Endothelial cell of umbilical vein (primary cell): ENCODE data around the gene CLDN15.

Source experiments
- CTCF ChIP-seq, 2 donors: IDR thresholded peaks; 1 replicate in 1 of 2; 2 replicates in 1 of 2; pipeline ENCODE4 v1.5.1; 2011; ENCODE audit warnings: low read length in 2 of 2, mild to moderate bottlenecking in 2 of 2, moderate library complexity in 2 of 2, control low read depth in 1 of 2, inconsistent platforms in 1 of 2, low read depth in 1 of 2; ENCODE audit not compliant: insufficient read depth in 1 of 2; ENCODE audit errors: extremely low read depth in 1 of 2
- EZH2 ChIP-seq: IDR thresholded peaks from 2 replicates; pipeline ENCODE4 v1.6.1; 2012; ENCODE audit warnings: borderline replicate concordance, low read depth, mild to moderate bottlenecking, moderate library complexity, low read length, inconsistent platforms; ENCODE audit not compliant: severe bottlenecking
- JUN ChIP-seq: IDR thresholded peaks from 2 replicates; pipeline ENCODE4 v1.6.1; 2011; ENCODE audit warnings: borderline replicate concordance, low read depth; ENCODE audit not compliant: insufficient read length, insufficient read depth
- MYC ChIP-seq: IDR thresholded peaks from one replicate; pipeline ENCODE4 v1.6.1; 2011; ENCODE audit warnings: mild to moderate bottlenecking, low read depth, low read length
- POLR2A ChIP-seq: IDR thresholded peaks from 2 replicates; pipeline ENCODE4 v1.6.1; 2012; ENCODE audit warnings: low read depth, mild to moderate bottlenecking, control low read depth, low read length
- POLR2AphosphoS5 ChIP-seq: IDR thresholded peaks from 2 replicates; pipeline ENCODE4 v1.6.1; 2012; ENCODE audit warnings: low read depth, mild to moderate bottlenecking, control low read depth, low read length, moderate library complexity; ENCODE audit not compliant: insufficient read depth

GRCh38 chr7:101226721-101227120, 10.9 kb downstream of the CLDN15 start:
- no peak for TF ChIP-seq EZH2
- TF ChIP-seq CTCF (IDR thresholded peaks at IDR 0.05; ENCODE audit: extremely low read depth in 1 of 2, insufficient read depth in 1 of 2, low read depth in 1 of 2, low read length in 2 of 2) = no peak
- TF ChIP-seq JUN = no peak
- TF ChIP-seq POLR2A = no peak
- no peak for TF ChIP-seq POLR2AphosphoS5
- no peak for TF ChIP-seq MYC
